Panc1 (cell line): Measurements from ENCODE around the gene CYSRT1. TPM values are rescaled to one million over a fixed set of nuclear protein-coding genes. Genes with fewer than 3 reads are reported as not detected.

Experiments used
- ATAC-seq: fragments of 200-7000 bp; cut with Tn5 transposase; 2 replicates; pipeline ENCODE4 v1.9.1; 2020; ENCODE audit warnings: mild to moderate bottlenecking, moderate library complexity
- BruUV-seq: library from RNA; stranded (reverse); fragments of 400-500 nt; replicated peaks from 2 replicates; lab custom pipeline; 2021; lab: Mats Ljungman, UMichigan
- CTCF ChIA-PET: fragments of 300-600 bp; sonication (Branson Sonifier 250); formaldehyde crosslinking; loops from one replicate; lab custom pipeline; 2022; ENCODE audit warnings: antibody characterized with exemption; lab: Charles Lee
- POLR2A ChIA-PET: fragments of 300-600 bp; sonication (Branson Sonifier 250); formaldehyde crosslinking; loops from one replicate; lab custom pipeline; 2022; ENCODE audit warnings: antibody characterized with exemption; lab: Charles Lee
- DNase-seq: peaks from one replicate; pipeline ENCODE4 v3.0.0-alpha.2; 2010; ENCODE audit warnings: low read depth, low spot score
- H3K27ac ChIP-seq: 2 replicates; pipeline ENCODE4 v1.5.1; 2011; ENCODE audit warnings: mild to moderate bottlenecking, low read length, inconsistent platforms
- H3K27me3 ChIP-seq: fragments of 200-500 bp; sonication (Bioruptor generic); 2 replicates; pipeline ENCODE4 v1.6.0; 2014; ENCODE audit warnings: low read length, inconsistent platforms; ENCODE audit not compliant: control insufficient read depth, insufficient read depth
- H3K36me3 ChIP-seq: fragments of 200-500 bp; sonication (Bioruptor generic); 2 replicates; pipeline ENCODE4 v1.5.1; 2014; ENCODE audit warnings: inconsistent platforms, mild to moderate bottlenecking, low read length, moderate library complexity; ENCODE audit not compliant: control insufficient read depth, insufficient read depth
- H3K4me1 ChIP-seq: 2 replicates; pipeline ENCODE4 v1.5.1; 2011; ENCODE audit warnings: inconsistent platforms, mild to moderate bottlenecking, low read length, moderate library complexity; ENCODE audit not compliant: control insufficient read depth, insufficient read depth
- H3K4me3 ChIP-seq, 2 experiments: 2 replicates each; pipeline ENCODE4 v1.5.1; 2011 to 2012; ENCODE audit warnings: low read depth in 2 of 2, low read length in 2 of 2, mild to moderate bottlenecking in 2 of 2, inconsistent platforms in 1 of 2, moderate library complexity in 1 of 2
- H3K9me3 ChIP-seq: fragments of 200-500 bp; sonication (Bioruptor generic); 2 replicates; pipeline ENCODE4 v1.5.1; 2014; ENCODE audit warnings: low read depth, mild to moderate bottlenecking, inconsistent platforms, low read length, moderate library complexity; ENCODE audit not compliant: control insufficient read depth, insufficient read depth
- POLR2AphosphoS5 ChIP-seq: IDR thresholded peaks from 2 replicates; pipeline ENCODE4 v1.6.1; 2012; ENCODE audit warnings: mild to moderate bottlenecking, low read depth, low read length, moderate library complexity
- SIN3A ChIP-seq: IDR thresholded peaks from 2 replicates; pipeline ENCODE4 v1.6.1; 2012; ENCODE audit warnings: low read depth, mild to moderate bottlenecking, low read length, moderate library complexity, borderline replicate concordance; ENCODE audit not compliant: insufficient read depth
- TCF7L2 ChIP-seq: IDR thresholded peaks from 2 replicates; pipeline ENCODE4 v1.6.1; 2011; ENCODE audit warnings: mild to moderate bottlenecking, low read depth, low read length, inconsistent platforms
- in situ Hi-C: cut with HindIII; loops from 2 replicates; pipeline ENCODE4 v1.10.0; 2016; ENCODE audit warnings: low sequenced_read_pairs, low pct_unique_long_range_greater_than_20kb
- intact Hi-C: fragments of 100-400 bp; cut with micrococcal nuclease; formaldehyde crosslinking; loops from one replicate; pipeline ENCODE4 v1.10.0; 2022; ENCODE audit not compliant: unreplicated experiment
- total RNA-seq: library from RNA; stranded (reverse); gene quantifications from one replicate; pipeline ENCODE4 v1.2.1, GENCODE V29; 2021; ENCODE audit not compliant: unreplicated experiment
- TF ChIP-seq, protein P1 (sequence below): fragments of 450-650 bp; IDR thresholded peaks from 2 replicates; pipeline ENCODE4 v1.5.1; 2017; ENCODE audit warnings: mild to moderate bottlenecking
- TF ChIP-seq, protein P2 (sequence below), 2 experiments: IDR thresholded peaks; 2 replicates each; pipeline ENCODE4 v1.6.1; 2011 to 2012; ENCODE audit warnings: low read depth in 2 of 2, control low read depth in 1 of 2, low read length in 1 of 2, mild to moderate bottlenecking in 1 of 2, moderate library complexity in 1 of 2; ENCODE audit not compliant: insufficient read depth in 1 of 2

The CYSRT1 gene
- total RNA-seq, 1 experiment from 2014 or later = 0.67 TPM

DNA sequence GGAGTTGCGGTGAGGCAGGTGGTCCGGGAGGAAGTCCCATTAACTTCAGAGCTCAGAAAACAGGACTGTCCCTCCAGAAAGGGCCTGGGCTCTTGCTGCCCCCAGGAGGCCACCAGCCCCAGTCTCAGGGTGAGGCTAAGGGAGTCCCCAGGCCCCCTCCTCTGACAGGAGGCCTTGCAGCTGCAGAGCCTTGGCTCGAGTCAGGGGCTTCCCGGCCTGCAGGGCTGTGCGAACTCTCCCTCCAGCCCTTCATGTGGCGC lies 22.9 kb downstream of the CYSRT1 start:
- intact Hi-C loops = no loop called here
- CTCF ChIA-PET = no interaction called here

DNA sequence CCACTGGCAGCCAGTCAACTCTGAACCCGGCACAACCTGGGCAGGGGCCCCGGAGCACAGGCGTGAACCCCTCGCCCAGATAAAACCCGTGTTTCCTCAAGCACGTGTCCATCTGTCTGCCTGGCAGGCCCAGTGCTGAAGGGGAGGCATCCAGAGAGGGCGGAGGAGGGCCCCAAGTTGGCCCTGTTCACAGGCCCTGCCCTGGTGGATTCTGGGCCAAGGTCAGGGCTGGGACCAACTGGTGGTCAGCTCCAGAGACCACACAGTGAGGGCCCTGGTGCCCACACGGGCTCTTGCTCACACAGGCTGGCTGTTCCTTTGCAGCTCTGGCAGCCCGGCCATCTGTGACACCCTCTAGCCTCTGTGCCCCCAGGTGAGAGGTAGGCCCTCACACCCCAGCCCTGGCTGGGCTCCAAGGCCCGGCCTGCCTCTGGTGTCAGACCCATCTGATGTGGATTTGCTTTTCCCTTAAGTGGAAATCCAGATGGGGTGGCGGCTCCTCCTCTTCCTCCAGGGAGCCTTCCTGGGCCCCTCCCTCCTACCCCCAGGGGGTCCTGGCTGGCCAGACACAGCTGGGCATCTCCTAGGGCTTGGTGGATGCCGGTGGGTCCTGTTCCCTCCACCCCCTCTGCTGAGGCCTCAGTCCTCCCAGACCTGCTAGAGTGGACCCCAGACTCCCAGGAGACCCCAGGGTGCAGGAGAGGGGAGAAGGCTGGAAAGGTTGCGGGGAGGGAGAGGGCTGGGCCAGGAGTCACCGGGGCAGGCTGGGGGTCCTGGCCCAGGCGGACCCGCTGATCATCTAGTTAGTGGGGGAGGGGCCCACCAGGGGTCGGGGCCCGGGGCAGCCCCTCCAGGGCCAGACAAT lies 25.6 kb downstream of the CYSRT1 start:
- no peaks in the 10 kb centered on the region for H3K27me3 ChIP-seq
- no peak for DNase-seq
- no peaks in the 10 kb centered on the region for H3K9me3 ChIP-seq
- POLR2A ChIA-PET = no interaction called here
- intact Hi-C loops (no loop called here), in situ Hi-C loops (no loop called here)
- peaks cover 11% of the 10 kb centered on the region for H3K4me1 ChIP-seq
- no peak for ATAC-seq
- no peak overlapping the region for H3K27ac ChIP-seq
- TF ChIP-seq, protein P1, sequence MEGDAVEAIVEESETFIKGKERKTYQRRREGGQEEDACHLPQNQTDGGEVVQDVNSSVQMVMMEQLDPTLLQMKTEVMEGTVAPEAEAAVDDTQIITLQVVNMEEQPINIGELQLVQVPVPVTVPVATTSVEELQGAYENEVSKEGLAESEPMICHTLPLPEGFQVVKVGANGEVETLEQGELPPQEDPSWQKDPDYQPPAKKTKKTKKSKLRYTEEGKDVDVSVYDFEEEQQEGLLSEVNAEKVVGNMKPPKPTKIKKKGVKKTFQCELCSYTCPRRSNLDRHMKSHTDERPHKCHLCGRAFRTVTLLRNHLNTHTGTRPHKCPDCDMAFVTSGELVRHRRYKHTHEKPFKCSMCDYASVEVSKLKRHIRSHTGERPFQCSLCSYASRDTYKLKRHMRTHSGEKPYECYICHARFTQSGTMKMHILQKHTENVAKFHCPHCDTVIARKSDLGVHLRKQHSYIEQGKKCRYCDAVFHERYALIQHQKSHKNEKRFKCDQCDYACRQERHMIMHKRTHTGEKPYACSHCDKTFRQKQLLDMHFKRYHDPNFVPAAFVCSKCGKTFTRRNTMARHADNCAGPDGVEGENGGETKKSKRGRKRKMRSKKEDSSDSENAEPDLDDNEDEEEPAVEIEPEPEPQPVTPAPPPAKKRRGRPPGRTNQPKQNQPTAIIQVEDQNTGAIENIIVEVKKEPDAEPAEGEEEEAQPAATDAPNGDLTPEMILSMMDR = no peak
- TF ChIP-seq TCF7L2 = no peak
- no peak for TF ChIP-seq SIN3A
- TF ChIP-seq POLR2AphosphoS5 = no peak
- TF ChIP-seq, protein P2, sequence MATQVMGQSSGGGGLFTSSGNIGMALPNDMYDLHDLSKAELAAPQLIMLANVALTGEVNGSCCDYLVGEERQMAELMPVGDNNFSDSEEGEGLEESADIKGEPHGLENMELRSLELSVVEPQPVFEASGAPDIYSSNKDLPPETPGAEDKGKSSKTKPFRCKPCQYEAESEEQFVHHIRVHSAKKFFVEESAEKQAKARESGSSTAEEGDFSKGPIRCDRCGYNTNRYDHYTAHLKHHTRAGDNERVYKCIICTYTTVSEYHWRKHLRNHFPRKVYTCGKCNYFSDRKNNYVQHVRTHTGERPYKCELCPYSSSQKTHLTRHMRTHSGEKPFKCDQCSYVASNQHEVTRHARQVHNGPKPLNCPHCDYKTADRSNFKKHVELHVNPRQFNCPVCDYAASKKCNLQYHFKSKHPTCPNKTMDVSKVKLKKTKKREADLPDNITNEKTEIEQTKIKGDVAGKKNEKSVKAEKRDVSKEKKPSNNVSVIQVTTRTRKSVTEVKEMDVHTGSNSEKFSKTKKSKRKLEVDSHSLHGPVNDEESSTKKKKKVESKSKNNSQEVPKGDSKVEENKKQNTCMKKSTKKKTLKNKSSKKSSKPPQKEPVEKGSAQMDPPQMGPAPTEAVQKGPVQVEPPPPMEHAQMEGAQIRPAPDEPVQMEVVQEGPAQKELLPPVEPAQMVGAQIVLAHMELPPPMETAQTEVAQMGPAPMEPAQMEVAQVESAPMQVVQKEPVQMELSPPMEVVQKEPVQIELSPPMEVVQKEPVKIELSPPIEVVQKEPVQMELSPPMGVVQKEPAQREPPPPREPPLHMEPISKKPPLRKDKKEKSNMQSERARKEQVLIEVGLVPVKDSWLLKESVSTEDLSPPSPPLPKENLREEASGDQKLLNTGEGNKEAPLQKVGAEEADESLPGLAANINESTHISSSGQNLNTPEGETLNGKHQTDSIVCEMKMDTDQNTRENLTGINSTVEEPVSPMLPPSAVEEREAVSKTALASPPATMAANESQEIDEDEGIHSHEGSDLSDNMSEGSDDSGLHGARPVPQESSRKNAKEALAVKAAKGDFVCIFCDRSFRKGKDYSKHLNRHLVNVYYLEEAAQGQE (IDR thresholded peaks at IDR 0.05; ENCODE audit: insufficient read depth in 1 of 2, low read depth in 2 of 2, low read length in 1 of 2) = no peak
- no peak overlapping the region for H3K4me3 ChIP-seq
- CTCF ChIA-PET = interaction anchor here (1.0 kb wide), 1 partner anchor 14 kb away, joined by 3 read pairs; no protein-coding TSS in a partner anchor
- no peaks in the 10 kb centered on the region; the same call in 1 of the 2 replicates for H3K36me3 ChIP-seq
- BruUV-seq = no TSS peak

More for the DNA sequence above, 22.9 kb downstream of the CYSRT1 start:
- no peak overlapping the region for H3K4me3 ChIP-seq
- H3K27me3 ChIP-seq = no peaks in the 10 kb centered on the region
- no peak for TF ChIP-seq TCF7L2
- TF ChIP-seq POLR2AphosphoS5 = no peak
- TF ChIP-seq, protein P2 (IDR thresholded peaks at IDR 0.05; ENCODE audit: insufficient read depth in 1 of 2, low read depth in 2 of 2, low read length in 1 of 2) = no peak
- TF ChIP-seq SIN3A = no peak
- TF ChIP-seq, protein P1 = no peak
- POLR2A ChIA-PET = no interaction called here
- in situ Hi-C loops = no loop called here
- H3K36me3 ChIP-seq = no peaks in the 10 kb centered on the region
- ATAC-seq = no peak
- no peaks in the 10 kb centered on the region for H3K9me3 ChIP-seq
- peaks cover 16% of the 10 kb centered on the region for H3K4me1 ChIP-seq
- BruUV-seq = no TSS peak
- H3K27ac ChIP-seq = no peak overlapping the region
- DNase-seq = no peak
